ENCODE results near the gene EPYC.

DNA sequence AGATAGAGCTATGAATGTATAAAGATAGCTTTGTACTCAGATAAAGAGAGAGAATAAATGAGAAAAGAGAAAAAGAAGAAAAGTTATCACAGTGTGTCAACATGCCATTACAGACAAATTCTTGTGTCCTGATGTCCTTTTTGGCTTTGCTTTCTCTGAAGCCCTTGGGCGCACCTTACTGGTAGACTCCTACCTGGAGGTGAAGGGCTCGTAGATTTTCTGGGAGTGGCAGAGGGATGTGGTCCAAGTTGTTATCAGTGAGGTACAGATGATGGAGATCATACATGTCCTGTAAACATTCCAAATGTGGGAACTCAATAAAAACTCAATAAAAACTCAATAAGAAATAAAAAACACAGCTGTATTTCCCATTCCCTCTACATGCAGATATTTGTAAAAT, 34.9 kb downstream of the EPYC start:
- TF ChIP-seq EZH2phosphoT487 (IDR thresholded peaks at IDR 0.05; ENCODE audit: insufficient read depth, low read depth) = no peak
- no peak for TF ChIP-seq EZH2 (IDR thresholded peaks at IDR 0.05; ENCODE audit: insufficient read depth, poor library complexity, severe bottlenecking)

Data from GM23248 (cell line).